OCI-M1 (cell line): ENCODE data around the gene TATDN2.

Experiments used
- DNase-seq: peaks from one replicate; lab custom pipeline; 2025; lab: John Stamatoyannopoulos, UW

TATDN2 gene

GRCh38 chr3:10319804-10320203, 71.5 kb downstream of the TATDN2 start:
- DNase-seq: no peak

- no peak for DNase-seq
Observed at GRCh38 chr3:10320320-10320677, 72.0 kb downstream of the TATDN2 start.

- no peak for DNase-seq
Observed at GRCh38 chr3:10321630-10322351, 73.5 kb downstream of the TATDN2 start.

- DNase-seq: peak; percentile 70
Observed at GRCh38 chr3:10322352-10322710, 74.1 kb downstream of the TATDN2 start.

- no peak for DNase-seq
Observed at GRCh38 chr3:10327592-10327991, 79.3 kb downstream of the TATDN2 start.

GRCh38 chr3:10328460-10329071, 80.3 kb downstream of the TATDN2 start:
- no peak for DNase-seq

- DNase-seq: no peak
Observed at GRCh38 chr3:10329495-10330015, 81.3 kb downstream of the TATDN2 start.

GRCh38 chr3:10330319-10330718, 82.1 kb downstream of the TATDN2 start:
- DNase-seq: no peak
